Neural crest cell (in vitro differentiated cells): ENCODE measurements around the gene RAMP3. TPM values are rescaled to one million over a fixed set of nuclear protein-coding genes. Genes with fewer than 3 reads are reported as not detected.
A peak's percentile ranks its signal among the peaks of the same experiment; 100 is the strongest.

Source experiments
- DNase-seq: peaks from one replicate; pipeline ENCODE4 v3.0.0; 2021; ENCODE audit warnings: low read depth, mixed read lengths, low spot score
- H3K27ac Mint-ChIP-seq: one replicate; pipeline ENCODE4 v1.8.0; 2021; ENCODE audit warnings: mild to moderate bottlenecking, mixed read lengths; ENCODE audit not compliant: unreplicated experiment
- H3K27me3 Mint-ChIP-seq: 2 replicates; pipeline ENCODE4 v1.8.0; 2021; ENCODE audit warnings: low read depth, mild to moderate bottlenecking, mixed read lengths
- H3K36me3 Mint-ChIP-seq: 2 replicates; pipeline ENCODE4 v1.8.0; 2021; ENCODE audit warnings: low read depth, mild to moderate bottlenecking, mixed read lengths
- H3K4me1 Mint-ChIP-seq: 2 replicates; pipeline ENCODE4 v1.8.0; 2021; ENCODE audit warnings: mixed read lengths
- H3K4me3 Mint-ChIP-seq: one replicate; pipeline ENCODE4 v1.8.0; 2021; ENCODE audit warnings: mild to moderate bottlenecking, mixed read lengths
- H3K9me3 Mint-ChIP-seq: 2 replicates; pipeline ENCODE4 v1.8.0; 2021; ENCODE audit warnings: mixed read lengths
- total RNA-seq: library from RNA; stranded (reverse); gene quantifications from 2 replicates; pipeline ENCODE4 v1.2.1, GENCODE V29; 2021
- TF ChIP-seq, protein P1 (sequence below): fragments of 200-600 bp; sonication (generic); conservative IDR thresholded peaks from 2 replicates; pipeline ENCODE4 v1.5.0; 2021; ENCODE audit warnings: antibody characterized with exemption, mild to moderate bottlenecking

Gene RAMP3
- total RNA-seq, 1 donor from 2014 or later = not detected

DNA sequence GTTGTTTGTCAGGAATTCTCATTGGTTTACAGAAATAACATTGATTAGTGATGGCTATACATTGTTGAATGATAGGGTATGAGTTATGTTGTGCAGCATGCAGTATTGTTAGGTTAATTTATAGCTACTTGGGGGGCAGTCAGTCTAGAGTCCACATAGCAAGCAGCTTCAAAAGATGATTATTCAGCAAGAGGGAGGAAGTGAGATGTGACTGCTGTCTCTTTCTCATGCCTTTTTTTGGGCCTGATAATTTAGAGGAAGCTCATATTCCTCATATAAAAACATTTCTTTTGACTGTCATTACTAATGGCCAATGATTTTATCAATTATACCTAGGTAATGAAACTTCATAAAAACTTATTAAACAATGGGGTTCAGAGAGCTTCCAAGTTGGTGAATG is 42.7 kb upstream of the RAMP3 start:
- Mint-ChIP-seq H3K9me3 (no peaks in the 10 kb centered on the region), H3K36me3 (no peaks in the 10 kb centered on the region), H3K27ac (no peak overlapping the region), H3K4me3 (peak overlapping the region; percentile 44), H3K4me1 (peaks cover 22% of the 10 kb centered on the region), H3K27me3 (peaks cover 46% of the 10 kb centered on the region)
- DNase-seq = no peak
- TF ChIP-seq, protein P1, sequence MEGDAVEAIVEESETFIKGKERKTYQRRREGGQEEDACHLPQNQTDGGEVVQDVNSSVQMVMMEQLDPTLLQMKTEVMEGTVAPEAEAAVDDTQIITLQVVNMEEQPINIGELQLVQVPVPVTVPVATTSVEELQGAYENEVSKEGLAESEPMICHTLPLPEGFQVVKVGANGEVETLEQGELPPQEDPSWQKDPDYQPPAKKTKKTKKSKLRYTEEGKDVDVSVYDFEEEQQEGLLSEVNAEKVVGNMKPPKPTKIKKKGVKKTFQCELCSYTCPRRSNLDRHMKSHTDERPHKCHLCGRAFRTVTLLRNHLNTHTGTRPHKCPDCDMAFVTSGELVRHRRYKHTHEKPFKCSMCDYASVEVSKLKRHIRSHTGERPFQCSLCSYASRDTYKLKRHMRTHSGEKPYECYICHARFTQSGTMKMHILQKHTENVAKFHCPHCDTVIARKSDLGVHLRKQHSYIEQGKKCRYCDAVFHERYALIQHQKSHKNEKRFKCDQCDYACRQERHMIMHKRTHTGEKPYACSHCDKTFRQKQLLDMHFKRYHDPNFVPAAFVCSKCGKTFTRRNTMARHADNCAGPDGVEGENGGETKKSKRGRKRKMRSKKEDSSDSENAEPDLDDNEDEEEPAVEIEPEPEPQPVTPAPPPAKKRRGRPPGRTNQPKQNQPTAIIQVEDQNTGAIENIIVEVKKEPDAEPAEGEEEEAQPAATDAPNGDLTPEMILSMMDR = no peak

DNA sequence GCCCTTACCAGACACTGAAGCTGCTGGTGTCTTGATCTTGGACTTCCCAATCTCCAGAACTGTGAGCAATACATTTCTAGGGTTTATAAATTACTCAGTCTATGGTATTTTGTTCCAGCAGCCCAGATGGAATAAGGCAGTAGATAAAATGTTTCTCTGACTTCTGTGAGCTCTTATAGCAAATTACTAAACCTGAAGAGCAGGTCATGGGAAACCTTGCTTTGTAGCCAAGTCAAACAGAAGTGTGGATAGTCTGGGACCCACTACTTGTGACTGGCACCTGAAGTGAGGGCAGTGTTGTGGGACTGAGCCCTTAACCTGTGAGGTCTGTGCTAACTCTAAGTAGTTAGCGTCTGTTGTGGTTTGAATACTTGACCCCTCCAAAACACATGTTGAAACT is 41.5 kb upstream of the RAMP3 start:
- H3K4me1 Mint-ChIP-seq = peaks cover 13% of the 10 kb centered on the region
- H3K36me3 Mint-ChIP-seq = no peaks in the 10 kb centered on the region
- peak overlapping the region; percentile 22 for H3K4me3 Mint-ChIP-seq
- no peak for DNase-seq
- peaks cover 46% of the 10 kb centered on the region for H3K27me3 Mint-ChIP-seq
- H3K9me3 Mint-ChIP-seq = no peaks in the 10 kb centered on the region
- H3K27ac Mint-ChIP-seq = no peak overlapping the region
- TF ChIP-seq, protein P1 = no peak

GRCh38 chr7:45117582-45117981 is 40.0 kb upstream of the RAMP3 start:
- Mint-ChIP-seq H3K36me3 (no peaks in the 10 kb centered on the region), H3K4me1 (peaks cover 4% of the 10 kb centered on the region), H3K9me3 (no peaks in the 10 kb centered on the region), H3K4me3 (no peak overlapping the region), H3K27ac (no peak overlapping the region), H3K27me3 (peaks cover 45% of the 10 kb centered on the region)
- DNase-seq = no peak
- TF ChIP-seq, protein P1 = no peak

DNA sequence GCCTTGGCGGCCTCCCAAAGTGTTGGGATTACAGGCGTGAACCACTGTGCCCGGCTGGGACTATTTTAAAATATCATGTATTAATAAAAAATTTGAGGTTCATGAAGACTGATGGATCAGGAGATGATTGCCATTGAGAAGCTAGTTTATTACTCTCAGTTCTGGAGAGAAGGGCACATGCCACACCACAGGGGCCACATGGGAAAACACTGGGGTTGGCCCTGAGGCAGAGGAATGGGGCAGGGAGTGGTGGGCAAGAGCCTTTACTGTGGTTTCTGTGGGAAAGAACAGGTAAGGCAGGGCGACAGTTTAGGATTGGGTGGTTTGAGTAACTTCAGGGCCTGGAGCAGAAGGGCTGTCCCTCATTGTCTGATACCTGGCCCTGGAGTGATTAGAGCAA is 39.3 kb upstream of the RAMP3 start:
- Mint-ChIP-seq H3K36me3 (no peaks in the 10 kb centered on the region), H3K4me1 (no peaks in the 10 kb centered on the region), H3K9me3 (no peaks in the 10 kb centered on the region), H3K27me3 (peaks cover 41% of the 10 kb centered on the region), H3K27ac (no peak overlapping the region), H3K4me3 (no peak overlapping the region)
- TF ChIP-seq, protein P1 = no peak
- DNase-seq = no peak

DNA sequence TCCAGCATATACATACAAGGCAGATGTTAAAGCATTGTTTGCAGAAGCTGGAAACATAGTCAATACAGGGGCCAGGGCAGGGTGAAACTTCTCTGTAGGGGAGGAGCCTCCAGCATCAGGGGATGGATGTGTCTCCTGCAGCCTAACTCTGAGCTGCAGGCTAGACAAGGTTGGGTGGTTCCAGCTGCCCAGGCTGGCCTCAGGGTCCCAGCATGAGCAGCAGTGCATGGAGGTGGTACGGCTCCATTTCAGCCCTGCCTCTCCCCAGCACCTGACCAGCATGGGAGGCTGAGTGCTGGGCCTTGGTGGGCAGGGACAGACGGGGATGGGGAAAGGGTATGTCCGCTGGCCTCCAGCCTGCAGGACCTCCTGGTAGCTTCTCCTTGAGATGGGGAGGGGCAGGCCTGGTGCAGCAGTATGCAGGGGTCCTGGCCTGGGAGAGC is 38.7 kb upstream of the RAMP3 start:
- TF ChIP-seq, protein P1 = no peak

GRCh38 chr7:45119550-45119949 is 38.0 kb upstream of the RAMP3 start:
- Mint-ChIP-seq H3K4me3 (no peak overlapping the region), H3K9me3 (no peaks in the 10 kb centered on the region), H3K27ac (no peak overlapping the region), H3K36me3 (no peaks in the 10 kb centered on the region), H3K4me1 (peaks cover 6% of the 10 kb centered on the region), H3K27me3 (peaks cover 31% of the 10 kb centered on the region)
- TF ChIP-seq, protein P1 = no peak
- no peak for DNase-seq

More for the DNA sequence above, 38.7 kb upstream of the RAMP3 start:
- no peak overlapping the region for H3K27ac Mint-ChIP-seq
- no peaks in the 10 kb centered on the region for H3K9me3 Mint-ChIP-seq
- H3K27me3 Mint-ChIP-seq = peaks cover 37% of the 10 kb centered on the region
- no peak overlapping the region for H3K4me3 Mint-ChIP-seq
- H3K4me1 Mint-ChIP-seq = peaks cover 6% of the 10 kb centered on the region
- no peak for DNase-seq
- no peaks in the 10 kb centered on the region for H3K36me3 Mint-ChIP-seq
